Fibroblast of upper back skin (primary cell): ENCODE data around the gene ZNF814.
A peak's percentile ranks its signal among the peaks of the same experiment; 100 is the strongest.
"Not testable (repeated sequence)": the region's sequence is repeated elsewhere in the genome, so short reads cannot be mapped to it uniquely, and the experiment has no call there.

ENCODE experiments used
- DNase-seq: peaks from one replicate; pipeline ENCODE4 v3.0.0-alpha.2; 2013

The ZNF814 gene

GRCh38 chr19:57854117-57854516 lies 34.7 kb downstream of the ZNF814 start:
- not testable (repeated sequence) for DNase-seq

DNA sequence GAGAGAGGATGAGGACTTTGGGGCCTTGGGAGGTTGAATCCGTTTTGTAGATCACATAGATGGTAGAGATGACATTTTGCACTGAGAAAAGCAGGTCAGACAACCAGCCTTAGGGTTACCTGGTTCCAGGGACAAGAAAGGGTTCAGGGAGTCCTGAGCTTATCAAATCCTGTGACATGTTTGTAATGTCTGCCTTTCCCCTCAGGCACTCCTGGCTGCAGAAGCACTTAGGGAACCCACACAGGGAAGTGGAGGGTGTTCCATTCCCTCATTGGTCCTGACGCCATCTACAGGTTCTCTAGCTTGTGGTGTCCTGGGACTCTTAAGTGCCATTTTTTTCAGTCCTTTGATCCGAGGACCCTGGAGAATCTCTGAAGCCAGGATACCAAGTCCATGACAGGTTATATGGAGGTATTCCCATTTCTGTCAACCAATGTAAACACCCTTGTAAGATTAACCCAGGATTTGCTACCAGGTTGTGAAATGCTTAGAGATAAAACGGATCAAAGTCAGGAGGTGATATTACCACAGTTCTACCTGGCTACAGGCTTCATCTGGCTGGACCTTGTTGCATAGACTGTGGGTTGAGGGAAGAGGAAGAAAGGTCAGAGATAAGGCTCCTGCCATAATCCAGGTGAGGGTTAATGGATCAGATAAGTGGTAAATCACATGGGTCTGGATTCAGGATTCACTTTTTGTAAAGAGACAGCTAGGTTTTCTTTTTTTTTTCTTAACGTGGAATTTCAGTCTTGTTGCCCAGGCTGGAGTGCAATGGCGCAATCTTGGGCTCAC lies 36.8 kb downstream of the ZNF814 start:
- not testable (repeated sequence) for DNase-seq

DNA sequence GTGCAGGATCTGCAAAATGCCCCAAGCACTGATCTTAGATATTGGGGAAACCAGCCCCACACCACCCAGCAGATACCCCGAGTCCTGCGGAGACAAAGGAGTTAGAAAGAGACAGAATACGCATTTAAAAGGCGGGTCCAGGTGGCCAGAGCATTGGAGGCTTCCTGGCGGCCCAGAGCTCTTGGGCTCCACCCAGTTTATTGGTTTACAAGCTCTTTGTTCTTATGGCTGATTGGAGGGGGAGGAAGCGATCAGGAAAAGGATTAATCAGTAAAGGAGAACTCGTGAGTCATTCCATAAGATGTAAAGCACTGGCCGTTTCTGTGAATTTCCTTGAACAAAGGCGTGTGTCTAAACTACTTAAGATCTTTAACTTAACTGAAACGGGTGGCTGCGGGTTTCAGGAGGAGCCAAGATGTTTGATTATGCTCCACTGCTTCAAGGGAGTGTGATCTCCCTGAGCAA lies 38.3 kb downstream of the ZNF814 start:
- peak; percentile 28 for DNase-seq

GRCh38 chr19:57849666-57850473 lies 39.0 kb downstream of the ZNF814 start, which contains the start of gene ZNF587:
Gene ZNF587, plus strand, starts transcription at chr19:57849859. Its CDS starts 180 bp downstream, at chr19:57850039.
- DNase-seq: peak; percentile 86

DNA sequence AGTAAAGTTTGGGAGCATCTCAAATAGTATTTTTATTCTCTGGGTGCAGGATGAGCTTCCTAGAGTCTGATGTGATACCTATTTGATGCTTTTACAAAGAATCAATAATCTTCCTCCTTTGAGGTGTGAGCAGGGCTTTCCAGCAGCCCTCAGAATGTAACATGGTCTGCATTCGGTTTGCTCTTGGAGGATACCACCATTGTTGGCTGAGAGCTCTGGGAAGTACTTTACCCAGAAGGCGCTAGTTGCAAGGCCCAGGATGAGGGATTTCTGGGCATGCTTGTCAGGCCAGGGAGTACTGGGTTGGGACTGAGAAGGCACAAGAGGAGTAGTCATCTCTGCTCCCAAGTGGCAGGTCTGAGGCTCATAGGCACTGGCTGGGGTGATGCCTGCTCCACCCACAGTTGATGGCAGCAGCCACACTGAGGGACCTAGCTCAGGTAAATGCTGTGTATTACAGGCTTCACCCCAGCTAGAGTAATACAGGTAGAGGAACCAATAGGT lies 39.6 kb downstream of the ZNF814 start:
- DNase-seq: not testable (repeated sequence)

- not testable (repeated sequence) for DNase-seq
These were observed 41.7 kb downstream of the ZNF814 start for GRCh38 chr19:57847164-57847563.

DNA sequence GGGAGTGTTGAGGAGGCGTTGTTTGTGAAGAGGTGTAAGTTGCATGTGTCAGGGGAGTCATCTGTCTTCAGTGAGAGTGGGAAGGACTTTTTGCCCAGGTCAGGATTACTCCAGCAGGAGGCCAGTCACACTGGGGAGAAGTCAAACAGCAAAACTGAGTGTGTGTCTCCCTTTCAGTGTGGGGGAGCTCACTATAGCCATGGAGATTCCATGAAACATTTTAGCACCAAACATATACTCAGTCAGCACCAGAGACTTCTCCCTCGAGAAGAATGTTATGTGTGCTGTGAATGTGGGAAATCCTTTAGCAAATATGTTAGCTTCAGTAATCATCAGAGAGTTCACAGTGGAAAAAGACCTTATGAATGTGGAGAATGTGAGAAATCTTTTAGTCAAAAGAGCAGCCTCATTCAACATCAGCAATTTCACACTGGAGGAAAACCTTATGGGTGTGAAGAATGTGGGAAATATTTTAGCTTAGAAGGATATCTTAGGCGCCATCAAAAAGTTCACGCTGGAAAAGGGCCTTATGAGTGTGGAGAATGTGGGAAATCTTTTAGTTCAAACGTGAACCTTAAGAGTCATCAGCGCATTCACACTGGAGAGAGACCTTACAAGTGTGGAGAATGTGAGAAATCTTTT lies 47.6 kb downstream of the ZNF814 start:
- no peak for DNase-seq

- DNase-seq: not testable (repeated sequence)
These were observed 50.1 kb downstream of the ZNF814 start for GRCh38 chr19:57838622-57839191.

DNA sequence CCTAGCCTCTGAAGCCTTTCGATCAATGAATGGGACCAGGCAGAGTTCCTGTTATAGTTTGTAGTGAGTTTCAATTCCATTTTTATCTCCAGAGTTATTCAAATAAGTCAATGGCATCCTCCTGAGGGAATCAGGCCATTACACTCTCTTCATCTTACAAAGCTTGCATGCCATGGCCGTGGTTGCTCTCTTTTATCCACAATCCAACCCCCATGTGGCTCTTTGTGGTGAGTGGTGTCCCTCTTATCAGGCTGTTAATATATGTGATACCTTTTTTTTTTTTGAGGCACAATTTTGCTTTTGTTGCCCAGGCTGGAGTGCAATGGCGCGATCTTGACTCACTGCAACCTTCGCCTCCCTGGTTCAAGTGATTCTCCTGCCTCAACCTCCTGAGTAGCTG lies 51.8 kb downstream of the ZNF814 start:
- not testable (repeated sequence) for DNase-seq

- DNase-seq: peak; percentile 55
These were observed 58.7 kb downstream of the ZNF814 start, which contains the start of gene ZNF587B for GRCh38 chr19:57830071-57830602. Gene ZNF587B, plus strand, starts transcription at chr19:57830299. Its CDS starts 230 bp downstream, at chr19:57830529.

DNA sequence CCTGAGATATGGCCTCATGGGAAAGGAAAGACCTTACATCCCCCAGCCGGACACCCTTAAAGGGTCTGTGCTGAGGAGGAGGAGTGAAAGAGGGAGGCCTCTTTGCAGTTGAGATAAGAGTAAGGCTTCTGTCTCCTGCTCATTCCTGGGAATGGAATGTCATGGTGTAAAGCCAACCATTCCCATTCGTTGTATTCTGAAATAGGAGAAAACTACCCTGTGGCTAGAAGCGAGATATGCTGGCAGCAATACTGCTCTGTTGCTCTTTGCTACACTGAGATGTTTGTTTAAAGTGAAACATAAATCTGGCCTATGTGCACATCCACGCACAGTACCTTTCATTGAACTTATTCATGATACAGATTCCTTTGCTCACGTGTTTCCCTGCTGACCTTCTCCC lies 59.5 kb downstream of the ZNF814 start:
- no peak for DNase-seq

DNA sequence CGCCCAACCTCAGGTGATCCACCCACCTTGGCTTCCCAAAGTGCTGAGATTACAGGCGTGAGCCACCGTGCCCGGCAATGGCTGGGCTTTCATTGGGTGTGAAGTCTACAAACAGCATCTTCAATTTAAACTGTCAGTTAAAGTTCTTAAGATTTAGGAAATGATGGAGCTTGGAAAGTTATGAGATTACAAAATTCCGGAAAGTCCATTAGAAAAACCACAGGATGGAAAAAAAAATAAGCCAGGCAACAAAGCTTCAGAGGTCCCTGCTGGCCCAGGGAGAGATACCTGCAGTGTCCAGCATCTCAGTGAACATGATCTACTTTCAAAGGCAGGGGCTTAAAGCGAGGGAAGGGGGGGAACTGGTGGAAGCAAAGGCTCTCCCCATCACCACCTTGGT lies 63.3 kb downstream of the ZNF814 start:
- DNase-seq: no peak

DNA sequence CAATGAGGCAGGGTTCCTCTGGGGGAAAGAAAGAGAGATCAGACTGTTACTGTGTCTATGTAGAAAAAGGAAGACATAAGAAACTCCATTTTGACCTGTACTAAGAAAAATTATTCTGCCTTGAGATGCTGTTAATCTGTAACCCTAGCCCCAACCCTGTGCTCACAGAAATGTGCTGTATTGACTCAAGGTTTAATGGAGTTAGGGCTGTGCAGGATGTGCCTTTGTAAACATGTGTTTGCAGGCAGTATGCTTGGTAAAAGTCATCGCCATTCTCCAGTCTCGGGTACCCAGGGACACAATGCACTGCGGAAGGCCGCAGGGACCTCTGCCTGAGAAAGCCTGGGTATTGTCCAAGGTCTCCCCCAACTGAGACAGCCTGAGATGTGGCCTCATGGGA lies 65.2 kb downstream of the ZNF814 start:
- not testable (repeated sequence) for DNase-seq

DNA sequence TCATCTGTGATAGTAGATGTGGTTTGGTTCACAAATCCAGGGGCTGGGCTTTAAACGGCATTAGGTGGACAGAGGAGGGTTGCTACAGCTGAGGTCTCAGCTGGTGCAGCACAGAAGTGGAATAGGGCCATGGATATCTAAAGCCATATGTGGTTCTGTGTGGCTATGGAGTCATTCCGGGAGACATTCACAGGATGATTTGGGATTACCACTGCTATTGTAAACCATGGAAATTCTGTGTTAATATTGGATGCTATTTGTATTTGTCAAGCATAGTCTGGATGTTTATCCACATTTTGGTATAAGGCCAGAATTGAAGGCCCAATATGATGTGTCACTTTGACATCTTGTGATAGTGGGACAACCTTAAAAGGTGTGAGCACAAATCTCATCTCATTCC lies 65.7 kb downstream of the ZNF814 start:
- DNase-seq: not testable (repeated sequence)

DNA sequence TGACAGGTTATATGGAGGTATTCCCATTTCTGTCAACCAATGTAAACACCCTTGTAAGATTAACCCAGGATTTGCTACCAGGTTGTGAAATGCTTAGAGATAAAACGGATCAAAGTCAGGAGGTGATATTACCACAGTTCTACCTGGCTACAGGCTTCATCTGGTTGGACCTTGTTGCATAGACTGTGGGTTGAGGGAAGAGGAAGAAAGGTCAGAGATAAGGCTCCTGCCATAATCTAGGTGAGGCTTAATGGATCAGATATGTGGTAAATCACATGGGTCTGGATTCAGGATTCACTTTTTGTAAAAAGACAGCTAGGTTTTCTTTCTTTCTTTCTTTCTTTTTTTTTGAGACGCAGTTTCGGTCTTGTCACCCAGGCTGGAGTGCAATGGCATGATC lies 67.3 kb downstream of the ZNF814 start:
- DNase-seq: not testable (repeated sequence)

- not testable (repeated sequence) for DNase-seq
These were observed 67.7 kb downstream of the ZNF814 start for GRCh38 chr19:57821095-57821494.

GRCh38 chr19:57820599-57820998 lies 68.2 kb downstream of the ZNF814 start:
- no peak for DNase-seq

DNA sequence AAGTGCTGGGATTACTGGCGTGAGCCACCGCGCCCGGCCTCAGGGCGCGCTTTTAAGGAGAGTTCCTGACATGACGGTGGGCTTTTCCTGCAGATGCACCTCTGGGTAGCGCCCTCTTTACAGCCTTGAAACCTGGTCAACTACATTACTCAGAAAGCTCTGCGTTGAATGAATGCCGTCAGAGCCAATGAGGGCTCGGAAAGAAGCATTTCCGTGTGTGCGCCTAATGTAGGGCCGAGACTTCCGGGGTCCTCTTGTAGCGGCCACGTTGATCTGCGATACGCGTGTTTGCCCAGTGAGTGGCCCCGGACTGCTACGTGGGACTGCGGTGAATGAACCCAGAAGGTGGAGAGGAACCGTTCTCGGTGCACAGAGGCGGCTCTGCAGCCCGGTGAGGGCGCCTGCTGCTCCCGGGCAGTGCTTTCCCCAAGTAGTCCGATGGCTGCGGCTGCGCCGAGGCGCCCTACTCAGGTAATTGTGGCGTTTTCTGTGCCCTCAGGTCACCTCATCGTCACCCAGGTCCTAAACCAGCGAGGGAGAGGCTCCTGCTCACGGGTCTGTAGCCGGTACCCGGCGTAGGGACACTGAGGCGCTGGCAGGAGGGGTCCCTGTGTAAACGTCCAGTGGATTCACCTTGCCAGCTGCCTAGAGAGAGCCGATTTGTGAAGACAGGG lies 69.2 kb downstream of the ZNF814 start:
- peak; percentile 93 for DNase-seq

DNA sequence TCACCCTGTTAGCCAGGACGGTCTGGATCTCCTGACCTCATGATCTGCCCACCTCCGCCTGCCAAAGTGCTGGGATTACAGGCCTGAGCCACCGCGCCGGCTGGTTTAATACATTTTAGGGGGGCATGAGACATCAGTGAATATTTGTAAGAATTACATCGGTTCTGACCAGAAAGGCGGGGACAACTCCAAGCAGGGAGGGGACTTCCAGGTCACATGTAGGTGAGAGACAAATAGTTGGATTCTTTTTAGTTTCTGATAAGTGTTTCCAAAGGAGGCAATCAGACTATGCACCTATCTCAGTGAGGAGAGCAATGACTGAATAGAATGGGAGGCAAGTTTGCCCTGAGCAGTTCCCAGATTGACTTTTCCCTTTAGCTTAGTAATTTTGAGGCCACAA lies 70.5 kb downstream of the ZNF814 start:
- DNase-seq: no peak

GRCh38 chr19:57817976-57818375 lies 70.9 kb downstream of the ZNF814 start:
- DNase-seq: no peak

DNA sequence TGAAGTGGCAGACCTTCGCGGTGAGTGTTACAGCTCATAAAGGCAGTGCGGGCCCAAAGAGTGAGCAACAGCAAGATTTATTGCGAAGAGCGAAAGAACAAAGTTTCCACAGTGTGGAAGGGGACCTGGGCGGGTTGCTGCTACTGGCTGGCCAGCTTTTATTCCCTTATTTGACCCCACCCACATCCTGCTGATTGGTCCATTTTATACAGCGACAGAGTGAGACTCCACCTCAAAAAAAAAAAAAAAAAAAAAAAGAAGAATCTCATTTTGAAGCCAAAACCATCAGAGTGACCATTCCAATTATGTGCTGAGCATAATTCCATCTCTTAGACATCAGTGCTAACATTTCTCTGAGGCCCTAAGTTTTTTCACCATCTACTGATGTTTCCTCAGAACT lies 72.2 kb downstream of the ZNF814 start:
- no peak for DNase-seq
